OCI-LY1 (cell line): ENCODE results near the gene ACTN2.

Experiments used
- H2AFZ ChIP-seq: fragments of 200-600 bp; sonication (generic), shearing (Covaris generic); 2 replicates; pipeline ENCODE4 v1.6.0; 2014; ENCODE audit warnings: antibody characterized with exemption, mild to moderate bottlenecking, low read length
- H3F3A ChIP-seq: fragments of 200-600 bp; sonication (generic), shearing (Covaris generic); 2 replicates; pipeline ENCODE4 v1.6.0; 2014; ENCODE audit warnings: mild to moderate bottlenecking, antibody characterized with exemption, low read length, moderate library complexity; ENCODE audit not compliant: insufficient read depth
- H3K27ac ChIP-seq: fragments of 200-600 bp; sonication (generic); 2 replicates; pipeline ENCODE4 v1.5.1; 2014; ENCODE audit warnings: low read length, mixed run types, mild to moderate bottlenecking, low read depth; ENCODE audit not compliant: poor library complexity, severe bottlenecking
- H3K27me3 ChIP-seq: fragments of 200-600 bp; sonication (generic); 2 replicates; pipeline ENCODE4 v1.6.0; 2014; ENCODE audit warnings: antibody characterized with exemption, mild to moderate bottlenecking, low read length, moderate library complexity; ENCODE audit not compliant: insufficient read depth
- H3K36me3 ChIP-seq: fragments of 200-600 bp; sonication (generic); 2 replicates; pipeline ENCODE4 v1.6.1; 2014; ENCODE audit warnings: mild to moderate bottlenecking, antibody characterized with exemption, low read length, moderate library complexity, mixed read lengths; ENCODE audit not compliant: insufficient read depth
- H3K4me1 ChIP-seq: fragments of 200-600 bp; sonication (generic); 2 replicates; pipeline ENCODE4 v1.5.1; 2014; ENCODE audit warnings: mild to moderate bottlenecking, low read length, moderate library complexity; ENCODE audit not compliant: insufficient read depth, severe bottlenecking
- H3K4me2 ChIP-seq: fragments of 200-600 bp; sonication (generic), shearing (Covaris generic); 2 replicates; pipeline ENCODE4 v1.6.1; 2014; ENCODE audit warnings: low read length
- H3K4me3 ChIP-seq: fragments of 200-600 bp; sonication (generic); 2 replicates; pipeline ENCODE4 v1.5.1; 2014; ENCODE audit warnings: low read length, low read depth, mild to moderate bottlenecking, mixed read lengths; ENCODE audit not compliant: poor library complexity, severe bottlenecking
- H3K79me2 ChIP-seq: fragments of 200-600 bp; shearing (Covaris generic); 2 replicates; pipeline ENCODE4 v1.6.1; 2016; ENCODE audit warnings: mixed run types, low read length, mixed read lengths; ENCODE audit not compliant: insufficient read depth
- H3K9ac ChIP-seq: fragments of 200-600 bp; sonication (generic), shearing (Covaris generic); 2 replicates; pipeline ENCODE4 v1.6.1; 2014; ENCODE audit warnings: mild to moderate bottlenecking, low read length, mixed read lengths
- H3K9me2 ChIP-seq: fragments of 200-600 bp; sonication (generic), shearing (Covaris generic); 2 replicates; pipeline ENCODE4 v1.6.1; 2014; ENCODE audit warnings: low read depth, mild to moderate bottlenecking, low read length, mixed read lengths
- H3K9me3 ChIP-seq: fragments of 200-600 bp; shearing (Covaris generic); 2 replicates; pipeline ENCODE4 v1.6.1; 2014; ENCODE audit warnings: low read length, mixed read lengths
- H4K20me1 ChIP-seq: fragments of 200-600 bp; sonication (generic), shearing (Covaris generic); 2 replicates; pipeline ENCODE4 v1.6.0; 2016; ENCODE audit warnings: mild to moderate bottlenecking, low read length; ENCODE audit not compliant: insufficient read depth
- EZH2 ChIP-seq: fragments of 200-600 bp; sonication (generic), shearing (Covaris generic); IDR thresholded peaks from 2 replicates; pipeline ENCODE4 v1.8.0; 2017; ENCODE audit warnings: borderline replicate concordance, mixed run types, mild to moderate bottlenecking, antibody characterized with exemption, low read length, moderate library complexity, mixed read lengths
- TF ChIP-seq, protein P1 (sequence below): fragments of 200-600 bp; sonication (generic), shearing (Covaris generic); IDR thresholded peaks from 2 replicates; pipeline ENCODE4 v1.5.1; 2017; ENCODE audit warnings: mild to moderate bottlenecking, antibody characterized with exemption, low read length, moderate library complexity, mixed read lengths

Gene ACTN2

DNA sequence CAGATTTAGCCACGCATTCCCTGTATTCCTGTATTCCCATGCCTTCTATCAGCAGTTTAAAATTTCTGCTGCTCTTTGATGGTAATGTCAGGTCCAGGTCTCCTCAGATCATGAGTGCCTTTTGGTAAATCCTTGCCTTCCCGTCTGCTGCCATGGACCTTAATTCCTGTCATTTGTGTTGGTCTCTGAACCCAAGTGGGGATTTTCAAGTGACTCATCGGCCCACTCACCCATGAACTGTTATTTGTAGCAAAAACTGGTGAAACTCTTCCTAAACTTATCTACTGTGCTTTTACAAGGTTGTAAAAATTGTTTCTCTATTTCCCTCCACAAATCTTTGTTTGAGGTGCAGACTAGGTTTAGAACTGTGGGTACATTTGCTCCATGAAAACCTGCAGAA, 47.4 kb downstream of the ACTN2 start:
- Histone ChIP-seq H2AFZ (no peak overlapping the region), H3K9me3 (no peaks in the 10 kb centered on the region), H3K36me3 (no peaks in the 10 kb centered on the region), H3F3A (no peaks in the 10 kb centered on the region), H3K4me1 (no peaks in the 10 kb centered on the region), H3K4me3 (no peak overlapping the region), H3K4me2 (no peak overlapping the region), H3K79me2 (no peaks in the 10 kb centered on the region), H3K27ac (no peak overlapping the region), H3K27me3 (no peaks in the 10 kb centered on the region), H3K9ac (no peak overlapping the region), H3K9me2 (no peaks in the 10 kb centered on the region), H4K20me1 (no peaks in the 10 kb centered on the region)
- TF ChIP-seq, protein P1, sequence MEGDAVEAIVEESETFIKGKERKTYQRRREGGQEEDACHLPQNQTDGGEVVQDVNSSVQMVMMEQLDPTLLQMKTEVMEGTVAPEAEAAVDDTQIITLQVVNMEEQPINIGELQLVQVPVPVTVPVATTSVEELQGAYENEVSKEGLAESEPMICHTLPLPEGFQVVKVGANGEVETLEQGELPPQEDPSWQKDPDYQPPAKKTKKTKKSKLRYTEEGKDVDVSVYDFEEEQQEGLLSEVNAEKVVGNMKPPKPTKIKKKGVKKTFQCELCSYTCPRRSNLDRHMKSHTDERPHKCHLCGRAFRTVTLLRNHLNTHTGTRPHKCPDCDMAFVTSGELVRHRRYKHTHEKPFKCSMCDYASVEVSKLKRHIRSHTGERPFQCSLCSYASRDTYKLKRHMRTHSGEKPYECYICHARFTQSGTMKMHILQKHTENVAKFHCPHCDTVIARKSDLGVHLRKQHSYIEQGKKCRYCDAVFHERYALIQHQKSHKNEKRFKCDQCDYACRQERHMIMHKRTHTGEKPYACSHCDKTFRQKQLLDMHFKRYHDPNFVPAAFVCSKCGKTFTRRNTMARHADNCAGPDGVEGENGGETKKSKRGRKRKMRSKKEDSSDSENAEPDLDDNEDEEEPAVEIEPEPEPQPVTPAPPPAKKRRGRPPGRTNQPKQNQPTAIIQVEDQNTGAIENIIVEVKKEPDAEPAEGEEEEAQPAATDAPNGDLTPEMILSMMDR = no peak
- no peak for TF ChIP-seq EZH2

DNA sequence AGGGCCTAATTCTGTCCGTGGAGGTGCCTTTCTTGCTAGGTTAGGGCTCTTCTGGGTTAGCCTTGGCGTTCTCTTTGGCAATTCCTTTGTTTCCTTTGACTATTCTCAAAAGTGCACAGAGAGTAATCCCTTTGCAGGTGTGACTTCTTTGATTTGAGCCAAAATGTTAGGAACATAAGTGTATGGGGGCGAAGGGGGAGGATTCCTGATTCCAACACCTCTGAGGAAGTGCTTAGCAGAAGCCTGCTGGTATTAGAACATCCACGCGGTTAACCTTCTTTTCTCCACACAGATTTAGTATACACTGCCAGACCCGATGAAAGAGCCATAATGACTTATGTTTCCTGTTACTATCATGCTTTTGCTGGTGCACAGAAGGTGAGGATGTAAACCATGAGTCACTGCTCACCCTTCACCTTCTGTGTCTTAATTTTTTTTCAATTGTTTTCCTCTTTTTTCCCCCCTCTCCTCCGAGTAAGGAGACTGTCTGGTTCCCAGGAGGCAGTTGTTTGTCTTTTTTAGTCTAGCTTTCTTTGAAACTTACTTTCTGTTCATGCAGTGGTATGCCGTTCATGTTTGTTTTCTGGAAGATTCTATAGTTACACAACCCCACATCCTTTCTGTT, 48.0 kb downstream of the ACTN2 start:
- Histone ChIP-seq H3K27ac (no peak overlapping the region), H4K20me1 (no peaks in the 10 kb centered on the region), H3F3A (no peaks in the 10 kb centered on the region), H3K9me3 (no peaks in the 10 kb centered on the region), H3K27me3 (no peaks in the 10 kb centered on the region), H3K79me2 (no peaks in the 10 kb centered on the region), H3K4me3 (no peak overlapping the region), H3K36me3 (no peaks in the 10 kb centered on the region), H3K9me2 (no peaks in the 10 kb centered on the region), H3K4me2 (no peak overlapping the region), H3K4me1 (no peaks in the 10 kb centered on the region), H2AFZ (no peak overlapping the region), H3K9ac (no peak overlapping the region)
- TF ChIP-seq, protein P1 = no peak
- no peak for TF ChIP-seq EZH2

DNA sequence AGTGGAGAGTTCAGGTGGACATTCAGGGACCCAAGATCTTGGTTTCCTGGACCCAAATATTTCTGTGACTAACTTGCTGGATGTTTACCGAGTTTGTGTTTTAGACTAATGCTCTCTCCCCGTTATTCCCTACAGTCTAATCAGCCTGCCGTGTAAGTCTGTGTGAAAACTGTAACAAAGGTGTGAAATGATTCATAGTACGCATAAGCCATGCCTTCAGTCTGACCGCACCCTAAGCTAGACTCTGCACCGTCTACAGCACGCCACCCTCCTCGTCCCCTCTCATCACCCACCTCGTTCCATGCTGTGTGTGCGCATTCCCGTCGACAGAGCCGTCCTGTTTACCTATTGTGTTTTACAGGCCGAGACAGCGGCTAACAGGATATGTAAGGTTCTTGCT, 50.5 kb downstream of the ACTN2 start:
- H3K4me1 ChIP-seq = no peaks in the 10 kb centered on the region
- TF ChIP-seq, protein P1 = no peak
- TF ChIP-seq EZH2 = no peak
- H3K4me3 ChIP-seq = no peak overlapping the region
- no peaks in the 10 kb centered on the region for H4K20me1 ChIP-seq
- H3K79me2 ChIP-seq = no peaks in the 10 kb centered on the region
- H2AFZ ChIP-seq = no peak overlapping the region
- no peak overlapping the region for H3K27ac ChIP-seq
- H3K4me2 ChIP-seq = no peak overlapping the region
- no peaks in the 10 kb centered on the region for H3K36me3 ChIP-seq
- no peaks in the 10 kb centered on the region for H3K9me3 ChIP-seq
- H3K9me2 ChIP-seq = no peaks in the 10 kb centered on the region
- no peaks in the 10 kb centered on the region for H3F3A ChIP-seq
- H3K27me3 ChIP-seq = no peaks in the 10 kb centered on the region
- H3K9ac ChIP-seq = no peak overlapping the region
